ENCODE results near the gene TXNL4A. TPM values are rescaled to one million over a fixed set of nuclear protein-coding genes. Genes with fewer than 3 reads are reported as not detected.

The TXNL4A gene
- total RNA-seq, 1 experiment from 2014 or later = 216 TPM

GRCh38 chr18:79986726-79987125 lies 1.6 kb downstream of the TXNL4A start:
- intact Hi-C loops (cut with micrococcal nuclease; ENCODE audit: unreplicated experiment) = no loop called here
- no TSS peak for BruUV-seq (replicated peaks)

GRCh38 chr18:79985172-79985571 lies 3.2 kb downstream of the TXNL4A start:
- no TSS peak for BruUV-seq (replicated peaks)
- Histone ChIP-seq H3K27me3 (replicated peaks; ENCODE audit: insufficient read depth, low read depth, low read length, poor library complexity) (no peaks in the 10 kb centered on the region), H3K4me1 (ENCODE audit: insufficient read depth, low read length, poor library complexity, severe bottlenecking) (peaks cover 11% of the 10 kb centered on the region), H3K4me3 (ENCODE audit: low read depth, low read length, poor library complexity, severe bottlenecking) (no peak overlapping the region), H3K9me3 (ENCODE audit: low read depth, low read length, poor library complexity, severe bottlenecking) (no peaks in the 10 kb centered on the region), H3K36me3 (ENCODE audit: insufficient read depth, low read length, poor library complexity, severe bottlenecking) (peaks cover 18% of the 10 kb centered on the region), H3K27ac (ENCODE audit: low read depth, low read length, poor library complexity, severe bottlenecking) (no peak overlapping the region)
- ChIA-PET POLR2A (ENCODE audit: low non-redundant PET) (interaction anchor here (0.6 kb wide), 1 partner anchor 63 kb away, joined by 5 read pairs; no protein-coding TSS in a partner anchor), CTCF (no interaction called here)
- DNase-seq (ENCODE audit: low spot score) = no peak
- intact Hi-C loops (cut with micrococcal nuclease; ENCODE audit: unreplicated experiment) = no loop called here
- no peak for TF ChIP-seq CTCF (conservative IDR thresholded peaks at IDR 0.05; ENCODE audit: low read depth, low read length)
- TF ChIP-seq EZH2 (IDR thresholded peaks at IDR 0.05; ENCODE audit: borderline replicate concordance, low read depth, low read length, poor library complexity, severe bottlenecking) = no peak

More at GRCh38 chr18:79986726-79987125, 1.6 kb downstream of the TXNL4A start:
- TF ChIP-seq EZH2 (IDR thresholded peaks at IDR 0.05; ENCODE audit: borderline replicate concordance, low read depth, low read length, poor library complexity, severe bottlenecking) (no peak), CTCF (conservative IDR thresholded peaks at IDR 0.05; ENCODE audit: low read depth, low read length) (no peak)
- ChIA-PET CTCF (no interaction called here), POLR2A (ENCODE audit: low non-redundant PET) (no interaction called here)
- no peak for DNase-seq (ENCODE audit: low spot score)
- Histone ChIP-seq H3K27me3 (replicated peaks; ENCODE audit: insufficient read depth, low read depth, low read length, poor library complexity) (no peaks in the 10 kb centered on the region), H3K4me3 (ENCODE audit: low read depth, low read length, poor library complexity, severe bottlenecking) (peak overlapping the region; percentile 90), H3K36me3 (ENCODE audit: insufficient read depth, low read length, poor library complexity, severe bottlenecking) (peaks cover 18% of the 10 kb centered on the region), H3K4me1 (ENCODE audit: insufficient read depth, low read length, poor library complexity, severe bottlenecking) (peaks cover 11% of the 10 kb centered on the region), H3K27ac (ENCODE audit: low read depth, low read length, poor library complexity, severe bottlenecking) (no peak overlapping the region), H3K9me3 (ENCODE audit: low read depth, low read length, poor library complexity, severe bottlenecking) (no peaks in the 10 kb centered on the region)

GRCh38 chr18:79983793-79984192 lies 4.6 kb downstream of the TXNL4A start:
- POLR2A ChIA-PET (ENCODE audit: low non-redundant PET) = no interaction called here
- no peak for TF ChIP-seq EZH2 (IDR thresholded peaks at IDR 0.05; ENCODE audit: borderline replicate concordance, low read depth, low read length, poor library complexity, severe bottlenecking)
- no peak for TF ChIP-seq CTCF (conservative IDR thresholded peaks at IDR 0.05; ENCODE audit: low read depth, low read length)
- intact Hi-C loops (cut with micrococcal nuclease; ENCODE audit: unreplicated experiment) = no loop called here
- Histone ChIP-seq H3K4me1 (ENCODE audit: insufficient read depth, low read length, poor library complexity, severe bottlenecking) (peaks cover 11% of the 10 kb centered on the region), H3K27me3 (replicated peaks; ENCODE audit: insufficient read depth, low read depth, low read length, poor library complexity) (no peaks in the 10 kb centered on the region), H3K4me3 (ENCODE audit: low read depth, low read length, poor library complexity, severe bottlenecking) (no peak overlapping the region), H3K9me3 (ENCODE audit: low read depth, low read length, poor library complexity, severe bottlenecking) (no peaks in the 10 kb centered on the region), H3K36me3 (ENCODE audit: insufficient read depth, low read length, poor library complexity, severe bottlenecking) (peaks cover 23% of the 10 kb centered on the region), H3K27ac (ENCODE audit: low read depth, low read length, poor library complexity, severe bottlenecking) (no peak overlapping the region)
- DNase-seq (ENCODE audit: low spot score) = no peak
- no TSS peak for BruUV-seq (replicated peaks)
- CTCF ChIA-PET = no interaction called here

Data from A673 (cell line).